ENCODE results near the gene JCAD. TPM values are rescaled to one million over a fixed set of nuclear protein-coding genes. Genes with fewer than 3 reads are reported as not detected.

JCAD gene
- total RNA-seq, 1 experiment from 2014 or later: not detected

DNA sequence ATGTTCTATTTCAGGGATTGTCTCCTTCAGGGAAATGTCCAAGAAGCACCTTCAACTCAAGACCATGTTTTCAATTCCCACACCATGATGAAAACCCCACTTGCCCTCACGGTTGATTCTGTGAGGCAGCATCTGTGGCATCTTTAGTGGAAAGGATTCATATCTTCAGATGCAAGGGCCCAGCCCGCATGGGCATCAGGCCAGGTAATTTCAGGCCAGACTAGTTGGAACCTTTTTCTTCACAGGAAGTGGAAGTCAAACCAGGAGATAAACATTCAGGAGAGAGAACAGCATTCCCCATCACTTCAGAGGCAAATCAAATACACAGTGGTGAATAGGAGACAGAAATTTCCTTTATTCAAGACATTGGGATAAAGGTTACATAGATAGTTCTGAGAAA lies 88.8 kb downstream of the JCAD start:
- no peak for DNase-seq (ENCODE audit: low spot score)
- in situ Hi-C loops (cut with HindIII; ENCODE audit: low sequenced_read_pairs): no loop called here

DNA sequence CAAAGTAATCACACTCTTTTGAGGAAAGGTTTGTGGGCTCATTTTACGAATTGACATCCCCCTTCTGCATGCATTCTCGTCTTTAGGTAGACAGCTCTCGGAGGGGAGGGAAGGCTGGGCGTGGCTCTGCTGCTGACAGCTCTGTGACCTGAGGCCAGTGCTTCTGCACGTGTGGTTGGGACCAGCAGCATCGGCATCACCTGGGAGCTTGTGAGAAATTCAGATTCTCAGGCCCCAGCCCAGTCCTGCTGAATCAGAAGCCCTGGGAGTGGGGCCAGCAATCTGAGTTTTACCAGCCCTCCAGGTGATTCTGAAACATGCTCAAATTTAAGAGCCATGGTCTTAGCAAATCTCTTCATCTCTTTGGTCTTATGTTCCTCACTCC lies 89.4 kb downstream of the JCAD start:
- no peak for DNase-seq (ENCODE audit: low spot score)
- in situ Hi-C loops (cut with HindIII; ENCODE audit: low sequenced_read_pairs): no loop called here

- in situ Hi-C loops (cut with HindIII; ENCODE audit: low sequenced_read_pairs): no loop called here
- no peak for DNase-seq (ENCODE audit: low spot score)
Measured at GRCh38 chr10:29969255-29970011, 90.0 kb downstream of the JCAD start.

DNA sequence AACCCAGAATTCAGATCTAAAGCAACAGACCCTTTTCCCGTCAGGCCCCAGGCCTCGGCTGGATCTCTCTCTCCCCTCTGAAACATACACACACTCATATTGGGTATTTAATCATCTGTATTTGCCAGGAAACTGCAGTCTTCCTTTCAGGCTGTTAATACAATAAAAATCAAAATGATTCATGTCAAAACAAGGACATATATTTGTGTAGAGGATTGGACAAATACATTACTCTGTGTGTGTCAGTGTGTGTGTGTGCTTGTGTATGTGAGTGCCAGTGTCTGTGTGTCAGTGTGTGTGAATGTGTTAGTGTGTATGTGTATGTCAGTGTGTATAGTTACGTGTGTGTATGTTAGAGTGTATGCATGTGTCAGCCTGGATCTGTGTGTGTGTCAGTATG lies 90.8 kb downstream of the JCAD start:
- in situ Hi-C loops (cut with HindIII; ENCODE audit: low sequenced_read_pairs): no loop called here
- DNase-seq (ENCODE audit: low spot score): no peak

- DNase-seq (ENCODE audit: low spot score): no peak
- in situ Hi-C loops (cut with HindIII; ENCODE audit: low sequenced_read_pairs): no loop called here
Measured at GRCh38 chr10:29966269-29966668, 93.1 kb downstream of the JCAD start.

All from G401 (cell line).